Loucy (cell line): ENCODE results near the gene CCNA2.

Source experiments
- H2AFZ ChIP-seq: fragments of 200-600 bp; sonication (generic); 2 replicates; pipeline ENCODE4 v1.6.0; 2016; ENCODE audit warnings: antibody characterized with exemption, mild to moderate bottlenecking, low read length, moderate library complexity
- H3F3A ChIP-seq: fragments of 200-600 bp; 2 replicates; pipeline ENCODE4 v1.6.0; 2016; ENCODE audit warnings: antibody characterized with exemption, low read depth, mild to moderate bottlenecking
- H3K27me3 ChIP-seq: fragments of 200-600 bp; sonication (generic); 2 replicates; pipeline ENCODE4 v1.6.1; 2014; ENCODE audit warnings: low read length, mild to moderate bottlenecking; ENCODE audit not compliant: insufficient read depth, poor library complexity, severe bottlenecking
- H3K36me3 ChIP-seq: fragments of 200-600 bp; sonication (generic); 2 replicates; pipeline ENCODE4 v1.6.1; 2016; ENCODE audit warnings: low read length; ENCODE audit not compliant: insufficient read depth
- H3K4me1 ChIP-seq: fragments of 200-600 bp; sonication (generic); 2 replicates; pipeline ENCODE4 v1.5.1; 2014; ENCODE audit warnings: low read length, mild to moderate bottlenecking; ENCODE audit not compliant: insufficient read depth, poor library complexity, severe bottlenecking
- H3K4me2 ChIP-seq: fragments of 200-600 bp; sonication (generic); 2 replicates; pipeline ENCODE4 v1.6.0; 2014; ENCODE audit warnings: antibody characterized with exemption, low read length, low read depth, mild to moderate bottlenecking; ENCODE audit not compliant: poor library complexity, severe bottlenecking
- H3K4me3 ChIP-seq: fragments of 200-600 bp; sonication (generic); 2 replicates; pipeline ENCODE4 v1.5.1; 2014; ENCODE audit warnings: low read length, mild to moderate bottlenecking, mixed read lengths; ENCODE audit not compliant: poor library complexity, severe bottlenecking
- H3K79me2 ChIP-seq: fragments of 200-600 bp; sonication (generic); 2 replicates; pipeline ENCODE4 v1.6.1; 2014; ENCODE audit warnings: low read length; ENCODE audit not compliant: insufficient read depth
- H3K9ac ChIP-seq: fragments of 200-600 bp; sonication (generic); 2 replicates; pipeline ENCODE4 v1.6.0; 2014; ENCODE audit warnings: mild to moderate bottlenecking, low read depth, low read length, moderate library complexity; ENCODE audit not compliant: poor library complexity, severe bottlenecking
- H3K9me2 ChIP-seq: fragments of 200-600 bp; sonication (generic); replicated peaks from 2 replicates; pipeline ENCODE4 v1.6.1; 2016; ENCODE audit warnings: low read depth, low read length, mixed read lengths
- H3K9me3 ChIP-seq: fragments of 200-600 bp; sonication (generic); 2 replicates; pipeline ENCODE4 v1.6.1; 2014; ENCODE audit warnings: mild to moderate bottlenecking, antibody characterized with exemption, low read length, low read depth; ENCODE audit not compliant: insufficient read depth
- H4K20me1 ChIP-seq: fragments of 200-600 bp; sonication (generic); 2 replicates; pipeline ENCODE4 v1.6.0; 2014; ENCODE audit warnings: antibody characterized with exemption, low read length, mild to moderate bottlenecking; ENCODE audit not compliant: insufficient read depth, poor library complexity, severe bottlenecking
- CTCF ChIP-seq: fragments of 200-600 bp; sonication (generic); conservative IDR thresholded peaks from 2 replicates; pipeline ENCODE4 v1.5.1; 2014; ENCODE audit warnings: mild to moderate bottlenecking, antibody characterized with exemption, low read length
- EZH2phosphoT487 ChIP-seq: fragments of 200-600 bp; IDR thresholded peaks from 2 replicates; pipeline ENCODE4 v1.6.1; 2018; ENCODE audit warnings: antibody characterized with exemption, mild to moderate bottlenecking, moderate library complexity, borderline replicate concordance

The CCNA2 gene

GRCh38 chr4:121799867-121800501 lies 23.7 kb downstream of the CCNA2 start:
- peaks cover 8% of the 10 kb centered on the region; the same call in 1 of the 2 replicates for H3K36me3 ChIP-seq
- no peaks in the 10 kb centered on the region for H3F3A ChIP-seq
- H3K27me3 ChIP-seq: peaks cover 7% of the 10 kb centered on the region
- H4K20me1 ChIP-seq: peaks cover 19% of the 10 kb centered on the region
- peak overlapping the region; percentile 95 for H3K9ac ChIP-seq
- H3K4me2 ChIP-seq: peak overlapping the region; percentile 75
- H3K79me2 ChIP-seq: peaks cover 38% of the 10 kb centered on the region
- H3K9me2 ChIP-seq: no peaks in the 10 kb centered on the region
- TF ChIP-seq EZH2phosphoT487 (no peak), CTCF (no peak)
- peaks cover 31% of the 10 kb centered on the region for H3K4me1 ChIP-seq
- H2AFZ ChIP-seq: peak overlapping the region; percentile 98; the same call in 1 of the 2 replicates
- H3K9me3 ChIP-seq: no peaks in the 10 kb centered on the region
- peak overlapping the region; percentile 95 for H3K4me3 ChIP-seq

DNA sequence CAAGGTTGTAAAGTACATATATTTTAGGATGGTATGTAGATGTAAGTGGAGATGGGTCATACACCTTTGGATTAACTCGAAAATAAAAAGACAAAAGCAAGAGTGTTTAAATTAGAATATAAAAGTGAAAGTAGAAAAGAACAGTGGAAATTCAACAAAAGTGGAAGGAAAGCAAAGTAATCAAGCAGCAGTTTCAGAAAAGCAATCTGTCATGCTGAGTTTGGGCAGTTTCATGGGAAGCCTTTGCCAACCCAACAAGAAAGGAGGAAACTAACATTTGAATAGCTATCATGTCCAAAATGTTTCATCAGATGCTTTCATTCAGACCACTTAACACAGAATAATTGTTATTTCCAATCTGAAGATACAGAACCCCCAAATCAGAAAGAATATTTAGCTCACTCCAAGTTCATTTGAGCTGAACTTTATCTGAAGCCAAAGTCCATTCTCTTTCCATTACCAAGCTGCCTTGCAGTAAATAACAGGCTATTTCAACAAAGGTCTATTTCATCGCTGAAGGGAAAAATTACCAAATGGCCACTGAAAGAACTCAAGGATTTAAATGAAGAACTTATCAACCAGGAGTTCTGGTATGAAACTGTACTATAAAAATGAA lies 24.4 kb downstream of the CCNA2 start:
- H3K4me3 ChIP-seq: no peak overlapping the region
- H3K9me2 ChIP-seq: no peaks in the 10 kb centered on the region
- no peak overlapping the region for H3K4me2 ChIP-seq
- peaks cover 15% of the 10 kb centered on the region for H4K20me1 ChIP-seq
- peaks cover 32% of the 10 kb centered on the region for H3K79me2 ChIP-seq
- peak overlapping the region; percentile 30; the same call in 1 of the 2 replicates for H2AFZ ChIP-seq
- peaks cover 24% of the 10 kb centered on the region for H3K4me1 ChIP-seq
- TF ChIP-seq CTCF: no peak
- TF ChIP-seq EZH2phosphoT487: no peak
- peaks cover 1% of the 10 kb centered on the region; the same call in 1 of the 2 replicates for H3K36me3 ChIP-seq
- no peaks in the 10 kb centered on the region for H3F3A ChIP-seq
- H3K9me3 ChIP-seq: no peaks in the 10 kb centered on the region
- H3K9ac ChIP-seq: no peak overlapping the region
- H3K27me3 ChIP-seq: peaks cover 7% of the 10 kb centered on the region

- peaks cover 7% of the 10 kb centered on the region for H3K27me3 ChIP-seq
- H3K9me3 ChIP-seq: no peaks in the 10 kb centered on the region
- H3F3A ChIP-seq: no peaks in the 10 kb centered on the region
- no peaks in the 10 kb centered on the region for H3K36me3 ChIP-seq
- no peak for TF ChIP-seq EZH2phosphoT487
- no peak for TF ChIP-seq CTCF
- peaks cover 2% of the 10 kb centered on the region for H3K79me2 ChIP-seq
- no peak overlapping the region for H3K4me3 ChIP-seq
- H3K9ac ChIP-seq: no peak overlapping the region
- no peaks in the 10 kb centered on the region for H4K20me1 ChIP-seq
- H3K4me2 ChIP-seq: no peak overlapping the region
- no peak overlapping the region for H2AFZ ChIP-seq
- H3K9me2 ChIP-seq: no peaks in the 10 kb centered on the region
- peaks cover 6% of the 10 kb centered on the region for H3K4me1 ChIP-seq
These were observed 27.4 kb downstream of the CCNA2 start for GRCh38 chr4:121796283-121796682.
